Natural killer cell (primary cell): ENCODE measurements around the gene ORC4. TPM values are rescaled to one million over a fixed set of nuclear protein-coding genes. Genes with fewer than 3 reads are reported as not detected.

Experiments used
- ATAC-seq, 3 donors: fragments of 150-1000 bp in 2 of 3; fragments of 200-7000 bp in 1 of 3; cut with Tn5 transposase; 1 replicate in 1 of 3; 2 replicates in 2 of 3; pipeline ENCODE4 v1.10.0; 2021; ENCODE audit warnings: mild to moderate bottlenecking in 2 of 3, moderate library complexity in 2 of 3
- DNase-seq, 2 donors: peaks; one replicate each; pipeline versions ENCODE4 v3.0.0 to v3.0.0-alpha.2; 2013 to 2021; ENCODE audit warnings: mixed read lengths in 1 of 2
- H3K27ac ChIP-seq: one replicate; pipeline ENCODE4 v1.5.1; 2013; ENCODE audit warnings: mild to moderate bottlenecking, low read length
- H3K27me3 ChIP-seq: one replicate; pipeline ENCODE4 v1.6.1; 2013; ENCODE audit warnings: low read length; ENCODE audit not compliant: control insufficient read depth, insufficient read depth
- H3K36me3 ChIP-seq: one replicate; pipeline ENCODE4 v1.6.1; 2013; ENCODE audit warnings: low read length; ENCODE audit not compliant: control insufficient read depth, insufficient read depth
- H3K4me1 ChIP-seq: one replicate; pipeline ENCODE4 v1.6.1; 2013; ENCODE audit warnings: low read length; ENCODE audit not compliant: control insufficient read depth, insufficient read depth
- H3K4me3 ChIP-seq: one replicate; pipeline ENCODE4 v1.5.1; 2013; ENCODE audit warnings: low read length
- H3K9me3 ChIP-seq: one replicate; pipeline ENCODE4 v1.6.1; 2013; ENCODE audit warnings: low read length; ENCODE audit not compliant: control insufficient read depth, insufficient read depth
- H3K27ac Mint-ChIP-seq, 2 donors: one replicate each; pipeline ENCODE4 v1.8.0; 2022; ENCODE audit warnings: mild to moderate bottlenecking in 2 of 2, mixed read lengths in 2 of 2, moderate library complexity in 1 of 2
- H3K27me3 Mint-ChIP-seq, 2 donors: one replicate each; pipeline ENCODE4 v1.8.0; 2022; ENCODE audit warnings: low read depth in 2 of 2, mixed read lengths in 2 of 2
- H3K36me3 Mint-ChIP-seq: one replicate; pipeline ENCODE4 v1.8.0; 2022; ENCODE audit warnings: mixed read lengths
- H3K4me1 Mint-ChIP-seq, 2 donors: one replicate each; pipeline ENCODE4 v1.8.0; 2022; ENCODE audit warnings: mixed read lengths in 2 of 2
- H3K4me3 Mint-ChIP-seq: one replicate; pipeline ENCODE4 v1.8.0; 2022; ENCODE audit warnings: mild to moderate bottlenecking, moderate library complexity, mixed read lengths
- H3K9me3 Mint-ChIP-seq, 2 donors: one replicate each; pipeline ENCODE4 v1.8.0; 2022; ENCODE audit warnings: mixed read lengths in 2 of 2
- WGBS: methylation state at CpG from one replicate; pipeline ENCODE4 v1.1.7; 2013; ENCODE audit warnings: missing lambda C conversion rate; ENCODE audit not compliant: insufficient coverage; 5-methylcytosine and 5-hydroxymethylcytosine counted together
- intact Hi-C: fragments of 100-400 bp; cut with micrococcal nuclease; formaldehyde crosslinking; loops from one replicate; pipeline ENCODE4 v1.14.2; 2022
- total RNA-seq, 4 donors: library from RNA; stranded (reverse); fragments of 120-200 nt in 1 of 4; gene quantifications; one replicate each; pipeline versions ENCODE4 v1.2.3 to v1.2.4, GENCODE V29; 2013 to 2022
- TF ChIP-seq, protein P1 (sequence below): fragments of 200-600 bp; IDR thresholded peaks from one replicate; pipeline ENCODE4 v1.8.0; 2022; ENCODE audit warnings: antibody characterized with exemption

Gene ORC4
- total RNA-seq, 3 donors from 2014 or later (not counting 1 experiment from before 2014, with no cell fraction given): 42.4 to 48.0 (median 45.8) TPM

GRCh38 chr2:148063633-148064032 is 43.1 kb upstream of the ORC4 start:
- no CpG with 5 or more reads among the region's 2 CpGs for WGBS
- Histone ChIP-seq H3K36me3 (no peaks in the 10 kb centered on the region), H3K9me3 (no peaks in the 10 kb centered on the region), H3K27me3 (no peaks in the 10 kb centered on the region), H3K27ac (no peak overlapping the region), H3K4me3 (no peak overlapping the region), H3K4me1 (no peaks in the 10 kb centered on the region)
- no peaks in the 10 kb centered on the region for H3K27me3 Mint-ChIP-seq
- DNase-seq (no peak), ATAC-seq (no peak)
- TF ChIP-seq, protein P1, sequence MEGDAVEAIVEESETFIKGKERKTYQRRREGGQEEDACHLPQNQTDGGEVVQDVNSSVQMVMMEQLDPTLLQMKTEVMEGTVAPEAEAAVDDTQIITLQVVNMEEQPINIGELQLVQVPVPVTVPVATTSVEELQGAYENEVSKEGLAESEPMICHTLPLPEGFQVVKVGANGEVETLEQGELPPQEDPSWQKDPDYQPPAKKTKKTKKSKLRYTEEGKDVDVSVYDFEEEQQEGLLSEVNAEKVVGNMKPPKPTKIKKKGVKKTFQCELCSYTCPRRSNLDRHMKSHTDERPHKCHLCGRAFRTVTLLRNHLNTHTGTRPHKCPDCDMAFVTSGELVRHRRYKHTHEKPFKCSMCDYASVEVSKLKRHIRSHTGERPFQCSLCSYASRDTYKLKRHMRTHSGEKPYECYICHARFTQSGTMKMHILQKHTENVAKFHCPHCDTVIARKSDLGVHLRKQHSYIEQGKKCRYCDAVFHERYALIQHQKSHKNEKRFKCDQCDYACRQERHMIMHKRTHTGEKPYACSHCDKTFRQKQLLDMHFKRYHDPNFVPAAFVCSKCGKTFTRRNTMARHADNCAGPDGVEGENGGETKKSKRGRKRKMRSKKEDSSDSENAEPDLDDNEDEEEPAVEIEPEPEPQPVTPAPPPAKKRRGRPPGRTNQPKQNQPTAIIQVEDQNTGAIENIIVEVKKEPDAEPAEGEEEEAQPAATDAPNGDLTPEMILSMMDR: no peak
- H3K4me3 Mint-ChIP-seq: no peak overlapping the region
- peaks cover 0 to 5% of the 10 kb centered on the region in 2 donors for H3K4me1 Mint-ChIP-seq
- H3K36me3 Mint-ChIP-seq: no peaks in the 10 kb centered on the region
- intact Hi-C loops: no loop called here
- H3K9me3 Mint-ChIP-seq: peaks cover 0 to 4% of the 10 kb centered on the region in 2 donors
- no peak overlapping the region for H3K27ac Mint-ChIP-seq

DNA sequence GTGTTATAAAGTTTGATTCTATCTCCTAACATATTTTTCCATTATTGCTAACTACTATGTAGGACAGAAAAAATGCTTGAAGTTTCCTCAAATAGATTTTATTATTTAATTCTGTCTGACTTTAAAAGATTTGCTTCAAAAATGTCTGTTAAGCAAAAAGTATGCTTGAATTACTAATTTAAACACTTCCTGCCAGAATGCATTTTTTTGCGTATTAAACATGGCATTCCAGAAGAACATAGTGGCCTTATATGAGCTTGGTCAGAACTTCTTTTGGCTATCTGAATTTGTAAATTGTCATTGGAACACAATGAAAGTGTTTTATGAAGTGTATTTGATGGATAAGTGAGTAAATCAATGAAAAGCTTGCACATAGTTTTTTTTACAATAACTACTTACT is 38.1 kb upstream of the ORC4 start:
- TF ChIP-seq, protein P1: no peak
- H3K9me3 Mint-ChIP-seq: no peaks in the 10 kb centered on the region
- no peaks in the 10 kb centered on the region for H3K27me3 ChIP-seq
- H3K9me3 ChIP-seq: peaks cover 2% of the 10 kb centered on the region
- H3K36me3 ChIP-seq: peaks cover 4% of the 10 kb centered on the region
- H3K36me3 Mint-ChIP-seq: no peaks in the 10 kb centered on the region
- H3K4me1 Mint-ChIP-seq: no peaks in the 10 kb centered on the region
- H3K4me3 Mint-ChIP-seq: no peak overlapping the region
- intact Hi-C loops: no loop called here
- no peak overlapping the region for H3K27ac ChIP-seq
- no peak for ATAC-seq
- H3K27me3 Mint-ChIP-seq: no peaks in the 10 kb centered on the region
- no peak overlapping the region for H3K4me3 ChIP-seq
- DNase-seq: no peak
- no peak overlapping the region for H3K27ac Mint-ChIP-seq
- no peaks in the 10 kb centered on the region for H3K4me1 ChIP-seq
- WGBS: 100% methylated on average over 1 of the region's 1 CpG

DNA sequence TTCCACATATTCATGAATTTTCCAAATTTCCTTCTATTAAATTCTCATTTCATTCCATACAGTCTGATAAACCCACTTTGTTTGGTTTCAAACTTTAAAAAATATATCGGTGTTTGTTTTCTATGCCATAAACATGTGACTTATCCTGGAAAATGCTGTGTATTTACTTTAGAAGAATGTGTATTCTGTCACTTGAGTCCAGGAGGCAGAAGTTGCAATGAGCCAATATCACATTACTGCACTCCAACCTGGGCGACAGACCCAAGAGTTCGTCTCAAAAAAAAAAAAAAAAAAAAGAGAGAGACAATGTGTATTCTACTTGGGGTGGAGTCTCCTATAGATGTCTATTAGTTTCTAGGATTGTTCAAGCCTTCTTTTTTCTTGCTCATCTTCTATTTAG is 32.1 kb upstream of the ORC4 start:
- peaks cover 2% of the 10 kb centered on the region for H3K9me3 ChIP-seq
- peaks cover 4% of the 10 kb centered on the region for H3K36me3 ChIP-seq
- intact Hi-C loops: no loop called here
- TF ChIP-seq, protein P1: no peak
- no peak overlapping the region for H3K27ac ChIP-seq
- ATAC-seq: no peak
- Mint-ChIP-seq H3K4me3 (no peak overlapping the region), H3K4me1 (peaks cover 41 to 46% of the 10 kb centered on the region in 2 donors), H3K27ac (no peak overlapping the region), H3K36me3 (no peaks in the 10 kb centered on the region), H3K9me3 (peaks cover 0 to 2% of the 10 kb centered on the region in 2 donors), H3K27me3 (no peaks in the 10 kb centered on the region)
- WGBS: 100% methylated on average over 1 of the region's 3 CpGs
- no peak for DNase-seq
- no peaks in the 10 kb centered on the region for H3K4me1 ChIP-seq
- H3K4me3 ChIP-seq: no peak overlapping the region
- no peaks in the 10 kb centered on the region for H3K27me3 ChIP-seq

GRCh38 chr2:148049284-148049683 is 28.7 kb upstream of the ORC4 start:
- H3K4me1 Mint-ChIP-seq: peaks cover 57 to 60% of the 10 kb centered on the region in 2 donors
- H3K27me3 Mint-ChIP-seq: no peaks in the 10 kb centered on the region

More at GRCh38 chr2:148049284-148049683, 28.7 kb upstream of the ORC4 start:
- no peak overlapping the region for H3K4me3 Mint-ChIP-seq
- Histone ChIP-seq H3K4me3 (no peak overlapping the region), H3K27ac (no peak overlapping the region), H3K9me3 (peaks cover 2% of the 10 kb centered on the region), H3K36me3 (peaks cover under 1% of the 10 kb centered on the region), H3K27me3 (no peaks in the 10 kb centered on the region), H3K4me1 (no peaks in the 10 kb centered on the region)
- TF ChIP-seq, protein P1: no peak
- intact Hi-C loops: no loop called here
- peaks cover 0 to 2% of the 10 kb centered on the region in 2 donors for H3K9me3 Mint-ChIP-seq
- no peaks in the 10 kb centered on the region for H3K36me3 Mint-ChIP-seq
- peak overlapping the region in 1 of 2 donors; percentile 1 for H3K27ac Mint-ChIP-seq
- no peak for ATAC-seq
- DNase-seq: no peak
